Pancreas (tissue), 10 donors: ENCODE results near the gene SAPCD1. TPM values are rescaled to one million over a fixed set of nuclear protein-coding genes. Genes with fewer than 3 reads are reported as not detected.

ENCODE experiments used
- ATAC-seq, 4 donors: fragments of 200-7000 bp; cut with Tn5 transposase; one replicate each; pipeline versions ENCODE4 v1.8.0 to v1.9.1; 2020; ENCODE audit warnings: mild to moderate bottlenecking in 4 of 4, moderate library complexity in 4 of 4
- DNase-seq, 6 donors: peaks; one replicate each; pipeline ENCODE4 v3.0.0-alpha.2; 2020
- FAIRE-seq: peaks from 2 replicates; lab custom pipeline; 2012; peaks lifted over from hg19 to GRCh38; lab: Jason Lieb, UNC
- H3K27ac ChIP-seq, 4 donors: fragments of 200-600 bp; sonication (generic); 1 replicate in 3 of 4; 2 replicates in 1 of 4; pipeline versions ENCODE4 v1.5.0 to v1.8.0; 2020
- H3K27me3 ChIP-seq, 4 donors: fragments of 200-600 bp; one replicate each; pipeline ENCODE4 v1.8.0; 2021
- H3K36me3 ChIP-seq, 3 donors: fragments of 200-600 bp; sonication (generic) in 1 of 3; one replicate each; pipeline versions ENCODE4 v1.5.0 to v1.8.0; 2020 to 2021
- H3K4me1 ChIP-seq, 3 donors: fragments of 200-600 bp; one replicate each; pipeline ENCODE4 v1.8.0; 2021
- H3K4me3 ChIP-seq, 4 donors: fragments of 200-600 bp; sonication (generic) in 2 of 4; one replicate each; pipeline versions ENCODE4 v1.5.0 to v1.8.0; 2020 to 2021
- H3K9me3 ChIP-seq, 4 donors: fragments of 200-600 bp; one replicate each; pipeline ENCODE4 v1.8.0; 2021
- WGBS, 2 donors: extraction: QIAGEN DNeasy Blood & Tissue Kit; methylation state at CpG; one replicate each; pipeline ENCODE4 v1.1.7; 2013; 5-methylcytosine and 5-hydroxymethylcytosine counted together
- intact Hi-C, 3 donors: fragments of 100-400 bp; cut with DNase I; formaldehyde crosslinking; loops; one replicate each; pipeline versions ENCODE4 v1.11.1 to v1.14.2; 2022
- polyA plus RNA-seq, 2 donors: library from polyadenylated mRNA; stranded (reverse); fragments of 200-250 nt; gene quantifications; one replicate each; pipeline ENCODE4 v1.2.3, GENCODE V29; 2013
- total RNA-seq, 6 donors: library from RNA; stranded (reverse); fragmentation: NEBNext Ultra II Directional in 4 of 6; extraction: Animal tissue kit (Norgen Biotek cat#: 25700) in 4 of 6; gene quantifications; one replicate each; pipeline versions ENCODE4 v1.2.1 to v1.2.4, GENCODE V29; 2021 to 2023
- TF ChIP-seq, protein P1 (sequence below), 4 donors: fragments of 200-600 bp; sonication (generic) in 3 of 4; IDR thresholded peaks; one replicate each; pipeline versions ENCODE4 v1.5.0 to v1.8.0; 2021; ENCODE audit warnings: antibody characterized with exemption in 4 of 4
- donor health status: healthy with polysubstance abuse.
- donor health status: DM: no; HTN: no; CAD: no; lungs with moderate emphysema.
- donor health status: DM: no; HTN: no; CAD: no.
- donor health status: control.
- donor health status: control.
- donor health status: Bipolar disorder and iron deficiency.
- donor health status: DM: yes; HTN: yes; CAD: no.
- donor health status: DM: no; HTN: no; CAD: no.
- donor health status: DM: no; HTN: no; CAD: no.
- donor health status: DM: yes; HTN: yes; CAD: no.

SAPCD1 gene
- total and polyA plus RNA-seq, 8 donors, result 0.51 to 11.1 (median 0.69) TPM; not detected in 1

DNA sequence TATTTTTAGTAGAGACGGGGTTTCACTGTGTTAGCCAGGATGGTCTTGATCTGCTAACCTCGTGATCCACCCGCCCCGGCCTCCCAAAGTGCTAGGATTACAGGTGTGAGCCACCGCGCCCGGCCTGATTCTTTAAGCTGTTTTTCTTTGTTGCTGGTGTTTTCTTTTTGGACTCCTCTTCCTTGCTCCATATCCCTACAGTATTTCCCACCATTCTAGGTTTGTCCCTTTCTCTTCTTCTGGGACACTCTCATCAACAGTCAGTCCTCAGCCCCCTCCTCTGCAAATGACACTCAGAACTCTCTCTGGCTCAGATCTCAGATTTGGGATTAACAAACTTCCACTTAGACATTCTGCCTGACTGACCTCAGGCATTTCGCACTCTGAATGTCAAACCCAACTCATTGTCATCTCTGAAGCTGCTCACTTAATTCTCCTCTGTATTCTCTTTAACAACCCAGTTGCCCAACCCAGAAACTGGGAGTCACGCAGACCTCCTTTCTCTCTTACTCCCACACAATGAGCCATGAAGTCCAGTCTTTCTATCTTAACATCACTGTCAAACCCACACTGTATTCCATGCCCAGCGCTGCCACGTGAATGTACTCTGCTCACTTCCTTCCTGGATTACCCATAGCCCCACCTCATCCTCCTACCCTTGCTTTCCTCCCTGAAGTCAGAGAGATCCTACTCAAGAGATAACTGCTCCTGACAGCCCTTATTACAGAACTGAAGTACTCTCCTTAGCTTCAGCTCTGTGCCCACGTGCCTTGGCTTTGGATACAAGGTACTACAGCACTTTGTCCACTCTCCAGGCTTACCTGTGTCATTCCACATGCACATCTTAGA lies 36.7 kb upstream of the SAPCD1 start:
- Histone ChIP-seq H3K36me3 (no peaks in the 10 kb centered on the region), H3K9me3 (no peaks in the 10 kb centered on the region), H3K27me3 (no peaks in the 10 kb centered on the region), H3K4me1 (no peaks in the 10 kb centered on the region), H3K4me3 (no peak overlapping the region), H3K27ac (no peak overlapping the region)
- TF ChIP-seq, protein P1, sequence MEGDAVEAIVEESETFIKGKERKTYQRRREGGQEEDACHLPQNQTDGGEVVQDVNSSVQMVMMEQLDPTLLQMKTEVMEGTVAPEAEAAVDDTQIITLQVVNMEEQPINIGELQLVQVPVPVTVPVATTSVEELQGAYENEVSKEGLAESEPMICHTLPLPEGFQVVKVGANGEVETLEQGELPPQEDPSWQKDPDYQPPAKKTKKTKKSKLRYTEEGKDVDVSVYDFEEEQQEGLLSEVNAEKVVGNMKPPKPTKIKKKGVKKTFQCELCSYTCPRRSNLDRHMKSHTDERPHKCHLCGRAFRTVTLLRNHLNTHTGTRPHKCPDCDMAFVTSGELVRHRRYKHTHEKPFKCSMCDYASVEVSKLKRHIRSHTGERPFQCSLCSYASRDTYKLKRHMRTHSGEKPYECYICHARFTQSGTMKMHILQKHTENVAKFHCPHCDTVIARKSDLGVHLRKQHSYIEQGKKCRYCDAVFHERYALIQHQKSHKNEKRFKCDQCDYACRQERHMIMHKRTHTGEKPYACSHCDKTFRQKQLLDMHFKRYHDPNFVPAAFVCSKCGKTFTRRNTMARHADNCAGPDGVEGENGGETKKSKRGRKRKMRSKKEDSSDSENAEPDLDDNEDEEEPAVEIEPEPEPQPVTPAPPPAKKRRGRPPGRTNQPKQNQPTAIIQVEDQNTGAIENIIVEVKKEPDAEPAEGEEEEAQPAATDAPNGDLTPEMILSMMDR (IDR thresholded peaks at IDR 0.05), result no peak
- ATAC-seq (no peak), FAIRE-seq (no peak), DNase-seq (no peak)
- WGBS, 2 donors, result 81 to 86% methylated on average over 12 of the region's 12 CpGs
- intact Hi-C loops, result no loop called here

DNA sequence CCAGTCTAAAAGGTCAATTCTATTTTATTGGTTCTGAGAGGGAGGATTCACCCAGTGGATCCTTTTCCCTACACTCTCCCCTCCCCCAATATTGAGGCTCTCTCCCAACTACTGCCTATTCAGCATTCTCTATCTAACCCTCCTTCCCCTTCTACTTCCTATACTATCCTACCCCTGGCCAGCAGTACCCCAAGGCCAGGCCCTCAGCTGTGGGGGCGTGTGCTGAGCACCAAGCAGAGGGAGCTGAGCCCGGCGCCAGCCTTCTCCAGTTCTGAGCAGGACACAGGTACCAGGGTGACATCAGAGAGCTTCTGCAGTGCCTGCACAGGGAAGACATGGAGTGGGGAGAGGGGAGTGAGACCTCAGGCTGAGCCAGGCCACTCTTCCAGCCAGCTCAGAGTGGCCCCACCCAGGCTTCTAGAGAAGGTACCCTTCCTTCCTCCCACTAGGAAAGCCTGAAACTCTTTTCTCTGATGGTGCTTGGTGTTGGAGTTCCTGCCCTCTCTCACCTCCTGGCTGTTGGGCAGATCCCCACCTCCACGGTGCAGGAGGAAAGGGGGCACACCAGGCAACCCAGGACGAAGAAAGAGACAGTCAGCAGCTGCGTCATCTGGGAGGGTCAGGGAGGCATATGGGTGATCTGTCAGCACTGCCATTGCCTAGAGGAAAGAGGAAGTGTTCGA lies 35.3 kb upstream of the SAPCD1 start:
- Histone ChIP-seq H3K27me3 (no peaks in the 10 kb centered on the region), H3K27ac (peak overlapping the region in 2 of 4 donors; percentile 38 to 84), H3K4me1 (no peaks in the 10 kb centered on the region), H3K9me3 (no peaks in the 10 kb centered on the region), H3K4me3 (no peak overlapping the region), H3K36me3 (peaks cover 0 to 7% (median 4%) of the 10 kb centered on the region in 3 donors)
- TF ChIP-seq, protein P1 (IDR thresholded peaks at IDR 0.05), result no peak
- ATAC-seq, result no peak
- intact Hi-C loops, result no loop called here
- no peak for FAIRE-seq
- DNase-seq, result no peak
- WGBS, 2 donors, result 78 to 79% methylated on average over 7 of the region's 7 CpGs

DNA sequence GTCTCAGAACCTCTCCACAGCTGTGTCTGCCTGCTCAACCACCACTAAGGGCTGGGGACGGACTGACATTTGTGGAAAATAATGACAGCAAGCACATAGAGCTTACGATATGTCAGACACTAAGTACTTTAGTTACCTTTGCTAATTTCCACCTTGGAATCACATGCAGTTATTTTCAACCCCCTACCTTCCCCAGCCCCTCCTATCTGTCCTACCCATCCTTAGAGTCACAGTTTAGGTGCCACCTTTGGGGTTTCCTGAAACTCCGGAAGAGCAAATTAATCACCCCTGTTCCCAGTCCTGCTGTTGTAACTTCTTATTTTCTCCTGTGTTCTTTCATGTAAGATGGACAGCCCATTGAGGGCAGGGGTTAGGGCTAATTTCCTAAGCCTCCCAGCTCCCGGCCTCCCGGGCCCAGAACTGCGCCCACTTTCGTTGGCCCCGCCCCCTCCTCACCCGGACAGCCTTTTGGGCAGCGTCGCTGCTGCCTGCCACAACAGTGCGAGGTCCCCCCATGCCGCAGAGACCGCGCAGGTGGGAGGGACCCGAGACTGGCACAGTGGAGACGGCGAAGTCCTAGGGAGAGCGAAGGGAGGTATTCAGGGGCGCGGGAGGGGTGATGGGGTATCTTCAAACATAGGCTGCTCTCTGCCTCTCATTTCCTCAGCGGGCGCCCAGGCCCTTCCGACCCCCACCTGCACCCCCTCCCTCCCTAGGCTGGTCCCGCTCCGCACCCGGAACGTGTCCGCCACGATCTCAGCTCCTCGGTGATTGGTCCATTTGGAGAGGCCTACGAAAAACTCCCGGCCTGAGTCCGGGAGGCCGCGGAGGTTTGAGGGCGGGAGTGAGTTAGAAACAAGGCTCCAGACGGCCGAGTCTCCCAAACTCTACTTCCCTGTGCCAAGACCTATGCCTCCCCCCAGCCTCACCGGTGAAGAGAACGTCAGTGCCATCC lies 34.5 kb upstream of the SAPCD1 start:
- H3K4me3 ChIP-seq, result peak overlapping the region in 2 of 4 donors; percentile 56 to 66
- intact Hi-C loops, result no loop called here
- no peak for ATAC-seq
- no peak for FAIRE-seq
- 74 to 77% methylated on average over 41 of the region's 41 CpGs for WGBS, 2 donors
- no peaks in the 10 kb centered on the region for H3K27me3 ChIP-seq
- peak overlapping the region in 2 of 4 donors; percentile 38 to 84 for H3K27ac ChIP-seq
- TF ChIP-seq, protein P1 (IDR thresholded peaks at IDR 0.05), result no peak
- peaks cover 0 to 14% (median 12%) of the 10 kb centered on the region in 3 donors for H3K36me3 ChIP-seq
- H3K9me3 ChIP-seq, result no peaks in the 10 kb centered on the region
- DNase-seq, result peak in 1 of 6 donors; percentile 58
- no peaks in the 10 kb centered on the region for H3K4me1 ChIP-seq

GRCh38 chr6:31728767-31729514 lies 33.5 kb upstream of the SAPCD1 start, which contains the start of gene DDAH2:
TSS of gene DDAH2 (minus strand) at chr6:31729299. CDS start at chr6:31729161, 138 bp downstream.
- DNase-seq (peak in 2 of 6 donors; percentile 32 to 49), ATAC-seq (peak; percentile 39 to 52 (median 47))

More at GRCh38 chr6:31728767-31729514, 33.5 kb upstream of the SAPCD1 start, which contains the start of gene DDAH2:
- Histone ChIP-seq H3K27me3 (no peaks in the 10 kb centered on the region), H3K9me3 (no peaks in the 10 kb centered on the region), H3K27ac (peak within 1 kb of the TSS; percentile 70 to 89 (median 79)), H3K4me1 (no peaks in the 10 kb centered on the region), H3K36me3 (peaks cover 0 to 21% (median 17%) of the 10 kb centered on the region in 3 donors), H3K4me3 (peak within 1 kb of the TSS; percentile 25 to 66 (median 54))
- FAIRE-seq, result no peak
- intact Hi-C loops, result no loop called here
- TF ChIP-seq, protein P1 (IDR thresholded peaks at IDR 0.05), result peak in 2 of 4 donors; percentile 15 to 30
- 16 to 19% methylated on average over 36 of the region's 36 CpGs for WGBS, 2 donors
